Kidney epithelial cell (primary cell): Measurements from ENCODE around the gene BAZ1A. TPM values are rescaled to one million over a fixed set of nuclear protein-coding genes. Genes with fewer than 3 reads are reported as not detected.

Experiments used
- DNase-seq: peaks from one replicate; pipeline ENCODE4 v3.0.0-alpha.2; 2010; ENCODE audit warnings: low read depth
- H3K27me3 ChIP-seq: 2 replicates; pipeline ENCODE4 v1.6.0; 2011; ENCODE audit warnings: low read length; ENCODE audit not compliant: control insufficient read depth, insufficient read depth
- H3K36me3 ChIP-seq: 2 replicates; pipeline ENCODE4 v1.5.1; 2011; ENCODE audit warnings: low read length; ENCODE audit not compliant: control insufficient read depth, insufficient read depth
- H3K4me3 ChIP-seq: 2 replicates; pipeline ENCODE4 v1.5.1; 2011; ENCODE audit warnings: low read depth, mild to moderate bottlenecking, control low read depth, low read length
- CTCF ChIP-seq: IDR thresholded peaks from 2 replicates; pipeline ENCODE4 v1.5.1; 2011; ENCODE audit warnings: mild to moderate bottlenecking, moderate library complexity, low read length, control low read depth, inconsistent platforms; ENCODE audit not compliant: insufficient read depth, poor library complexity, severe bottlenecking
- total RNA-seq: library from RNA; depleted of rRNA; stranded (reverse); fragments of >200 nt; gene quantifications from 2 replicates; pipeline ENCODE4 v1.2.3, GENCODE V29; 2015

The BAZ1A gene
- total RNA-seq, 1 donor from 2014 or later: 36.1 TPM

GRCh38 chr14:34710744-34711143 lies 164.4 kb downstream of the BAZ1A start:
- DNase-seq: no peak
- H3K4me3 ChIP-seq: no peak overlapping the region
- H3K36me3 ChIP-seq: no peaks in the 10 kb centered on the region
- H3K27me3 ChIP-seq: no peaks in the 10 kb centered on the region
- no peak for TF ChIP-seq CTCF

- Histone ChIP-seq H3K4me3 (no peak overlapping the region), H3K36me3 (no peaks in the 10 kb centered on the region), H3K27me3 (no peaks in the 10 kb centered on the region)
- no peak for DNase-seq
- TF ChIP-seq CTCF: no peak
Measured at GRCh38 chr14:34710006-34710405, 165.2 kb downstream of the BAZ1A start.

GRCh38 chr14:34707722-34708121 lies 167.4 kb downstream of the BAZ1A start:
- no peaks in the 10 kb centered on the region for H3K36me3 ChIP-seq
- no peak for TF ChIP-seq CTCF
- no peak overlapping the region for H3K4me3 ChIP-seq
- no peak for DNase-seq
- H3K27me3 ChIP-seq: no peaks in the 10 kb centered on the region

Other genes starting within 250 kb of the BAZ1A start
- gene SNX6, start 245.2 kb downstream of the BAZ1A start, total RNA-seq: 185 and 267 TPM in 2 replicates
- gene CFL2, start 160.8 kb downstream of the BAZ1A start, total RNA-seq: 32.4 and 34.0 TPM in 2 replicates
- gene SRP54, start 107.6 kb upstream of the BAZ1A start, total RNA-seq: 58.5 and 66.3 TPM in 2 replicates
- 50.5 TPM in 2 replicates for gene FAM177A1, start 170.9 kb upstream of the BAZ1A start, total RNA-seq
- gene PPP2R3C, start 246.6 kb upstream of the BAZ1A start, total RNA-seq: 35.3 and 39.4 TPM in 2 replicates
- gene PRORP, start 247.2 kb upstream of the BAZ1A start, total RNA-seq: 40.0 and 46.8 TPM in 2 replicates